Small intestine (tissue), 7 donors: Measurements from ENCODE around the gene KRTAP1-5. TPM values are rescaled to one million over a fixed set of nuclear protein-coding genes. Genes with fewer than 3 reads are reported as not detected.
"Not testable (repeated sequence)": the region's sequence is repeated elsewhere in the genome, so short reads cannot be mapped to it uniquely, and the experiment has no call there.

ENCODE experiments used
- DNase-seq, 2 donors: peaks; one replicate each; pipeline versions ENCODE4 v3.0.0 to v3.0.0-alpha.2; 2013
- FAIRE-seq: peaks from 2 replicates; lab custom pipeline; 2012; peaks lifted over from hg19 to GRCh38; lab: Jason Lieb, UNC
- H3K27ac ChIP-seq, 3 donors: one replicate each; pipeline ENCODE4 v1.5.1; 2013; ENCODE audit warnings: low read length in 2 of 3, mild to moderate bottlenecking in 2 of 3, control low read depth in 1 of 3, inconsistent platforms in 1 of 3, low read depth in 1 of 3, moderate library complexity in 1 of 3
- H3K27me3 ChIP-seq, 3 donors: one replicate each; pipeline ENCODE4 v1.6.1; 2013; ENCODE audit warnings: low read length in 3 of 3, inconsistent platforms in 1 of 3; ENCODE audit not compliant: control insufficient read depth in 3 of 3, insufficient read depth in 3 of 3
- H3K36me3 ChIP-seq, 3 donors: one replicate each; pipeline ENCODE4 v1.6.1; 2013; ENCODE audit warnings: low read length in 3 of 3, inconsistent platforms in 1 of 3, low read depth in 1 of 3, mild to moderate bottlenecking in 1 of 3, moderate library complexity in 1 of 3; ENCODE audit not compliant: control insufficient read depth in 3 of 3, insufficient read depth in 2 of 3
- H3K4me1 ChIP-seq, 3 donors: one replicate each; pipeline ENCODE4 v1.6.1; 2013; ENCODE audit warnings: low read length in 2 of 3, inconsistent platforms in 1 of 3, low read depth in 1 of 3, mild to moderate bottlenecking in 1 of 3, moderate library complexity in 1 of 3; ENCODE audit not compliant: control insufficient read depth in 3 of 3, insufficient read depth in 2 of 3
- H3K4me3 ChIP-seq, 3 donors: one replicate each; pipeline ENCODE4 v1.5.1; 2013; ENCODE audit warnings: low read length in 3 of 3, control low read depth in 1 of 3, inconsistent platforms in 1 of 3, low read depth in 1 of 3, mild to moderate bottlenecking in 1 of 3, moderate library complexity in 1 of 3
- H3K9me3 ChIP-seq, 2 donors: one replicate each; pipeline ENCODE4 v1.6.1; 2013; ENCODE audit warnings: low read depth in 1 of 2, low read length in 1 of 2; ENCODE audit not compliant: control insufficient read depth in 2 of 2, insufficient read depth in 1 of 2
- WGBS, 3 donors: extraction: QIAGEN DNeasy Blood & Tissue Kit; methylation state at CpG; one replicate each; pipeline ENCODE4 v1.1.7; 2013; 5-methylcytosine and 5-hydroxymethylcytosine counted together
- polyA plus RNA-seq, 4 donors: library from polyadenylated mRNA; stranded (reverse) in 3 of 4; unstranded in 1 of 4; fragments of 200-250 nt in 3 of 4; fragments of 120-200 nt in 1 of 4; gene quantifications; one replicate each; pipeline versions ENCODE4 v1.2.1 to v1.2.3, GENCODE V29; 2013
- donor health status: healthy with polysubstance abuse.
- donor health status: control.
- donor health status: control.
- donor health status: Bipolar disorder and iron deficiency.
- donor health status: healthy.

The KRTAP1-5 gene
- polyA plus RNA-seq, 4 donors = 0.04 TPM; not detected in 3

GRCh38 chr17:41065016-41065689 is 38.1 kb upstream of the KRTAP1-5 start:
- H3K27me3 ChIP-seq, H3K4me1 ChIP-seq, H3K9me3 ChIP-seq, DNase-seq, H3K36me3 ChIP-seq, H3K27ac ChIP-seq, FAIRE-seq, H3K4me3 ChIP-seq: not testable (repeated sequence)
- WGBS, 3 donors = 56 to 70% (median 59%) methylated on average over 7 of the region's 16 CpGs

DNA sequence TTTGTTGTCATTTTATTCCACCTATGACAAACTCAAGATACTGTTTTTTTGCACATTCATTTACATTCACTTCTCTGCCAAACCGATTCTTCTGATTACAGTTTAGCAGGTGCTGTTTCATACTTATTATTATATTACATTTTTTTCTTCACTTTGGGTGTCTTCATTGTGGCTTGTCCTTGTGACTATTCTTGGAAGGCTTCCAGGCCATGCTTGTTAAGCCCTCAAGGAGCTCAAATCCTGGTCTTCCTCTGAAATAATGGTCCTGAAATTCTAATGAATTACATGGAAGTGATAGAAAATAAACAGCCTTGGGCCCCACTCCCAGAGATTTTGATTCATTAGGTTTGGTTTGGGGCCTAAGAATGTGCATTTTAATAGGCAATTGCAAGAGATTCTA is 37.3 kb upstream of the KRTAP1-5 start:
- WGBS, 3 donors = 46 to 79% (median 46%) methylated on average over 1 of the region's 1 CpG
- no peak overlapping the region for H3K4me3 ChIP-seq
- FAIRE-seq = no peak
- peaks cover 0 to 13% (median 2%) of the 10 kb centered on the region in 3 donors for H3K27me3 ChIP-seq
- no peak overlapping the region for H3K27ac ChIP-seq
- DNase-seq = no peak
- no peaks in the 10 kb centered on the region for H3K36me3 ChIP-seq
- H3K4me1 ChIP-seq = no peaks in the 10 kb centered on the region
- no peaks in the 10 kb centered on the region for H3K9me3 ChIP-seq

DNA sequence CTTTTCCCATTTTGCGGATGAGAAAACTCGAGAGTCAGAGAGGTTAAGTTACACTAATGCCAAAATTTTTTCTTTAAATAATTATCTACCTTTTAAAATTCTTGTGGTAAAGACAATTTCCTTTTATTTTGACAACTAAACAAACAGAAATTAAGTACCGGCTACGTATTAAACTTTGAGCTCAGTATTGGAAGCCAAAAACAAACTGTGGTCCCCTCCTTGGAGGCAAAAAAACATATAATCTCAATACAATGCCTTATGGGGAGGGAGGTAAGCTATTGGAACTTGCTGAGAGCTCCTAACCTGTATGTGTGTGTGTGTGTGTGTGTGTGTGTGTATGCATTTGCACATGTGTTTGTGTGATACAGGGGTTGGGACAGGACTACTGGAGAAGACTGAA is 36.4 kb upstream of the KRTAP1-5 start:
- Histone ChIP-seq H3K27ac (no peak overlapping the region), H3K4me1 (no peaks in the 10 kb centered on the region), H3K27me3 (peaks cover 0 to 17% (median 4%) of the 10 kb centered on the region in 3 donors), H3K36me3 (no peaks in the 10 kb centered on the region), H3K9me3 (no peaks in the 10 kb centered on the region), H3K4me3 (no peak overlapping the region)
- FAIRE-seq = no peak
- DNase-seq = no peak
- 53 to 65% (median 65%) methylated on average over 4 of the region's 4 CpGs for WGBS, 3 donors

DNA sequence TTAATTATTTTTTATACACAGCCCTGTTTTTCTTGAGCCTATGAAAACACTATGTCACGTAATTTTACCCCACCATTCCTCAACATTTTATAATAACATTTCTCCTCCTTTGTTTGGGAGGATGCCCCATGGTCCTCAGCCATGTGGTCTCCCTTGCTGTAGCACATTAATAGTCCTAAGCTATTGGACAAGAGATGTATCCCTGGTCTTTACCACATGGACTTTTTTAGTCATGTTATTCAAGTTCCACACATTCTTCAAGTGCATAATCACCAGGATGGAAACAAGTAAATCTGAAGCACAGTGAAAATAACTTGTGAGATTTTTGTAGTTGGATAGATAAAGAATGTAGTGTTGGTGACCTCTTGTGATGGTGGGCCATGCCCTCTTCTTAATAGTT is 35.0 kb upstream of the KRTAP1-5 start:
- Histone ChIP-seq H3K36me3 (no peaks in the 10 kb centered on the region), H3K27ac (no peak overlapping the region), H3K4me1 (no peaks in the 10 kb centered on the region), H3K9me3 (no peaks in the 10 kb centered on the region), H3K4me3 (no peak overlapping the region), H3K27me3 (peaks cover 0 to 18% (median 4%) of the 10 kb centered on the region in 3 donors)
- DNase-seq (no peak), FAIRE-seq (no peak)
- WGBS, 3 donors = 55 to 80% (median 77%) methylated on average over 1 of the region's 1 CpG

- FAIRE-seq = no peak
- H3K27ac ChIP-seq = no peak within 1 kb of the TSS
These were observed 33.1 kb upstream of the KRTAP1-5 start, which contains the start of gene KRTAP2-3 for GRCh38 chr17:41060052-41060604. TSS of gene KRTAP2-3 (minus strand) at chr17:41060114. CDS start at chr17:41060050, 64 bp downstream.

DNA sequence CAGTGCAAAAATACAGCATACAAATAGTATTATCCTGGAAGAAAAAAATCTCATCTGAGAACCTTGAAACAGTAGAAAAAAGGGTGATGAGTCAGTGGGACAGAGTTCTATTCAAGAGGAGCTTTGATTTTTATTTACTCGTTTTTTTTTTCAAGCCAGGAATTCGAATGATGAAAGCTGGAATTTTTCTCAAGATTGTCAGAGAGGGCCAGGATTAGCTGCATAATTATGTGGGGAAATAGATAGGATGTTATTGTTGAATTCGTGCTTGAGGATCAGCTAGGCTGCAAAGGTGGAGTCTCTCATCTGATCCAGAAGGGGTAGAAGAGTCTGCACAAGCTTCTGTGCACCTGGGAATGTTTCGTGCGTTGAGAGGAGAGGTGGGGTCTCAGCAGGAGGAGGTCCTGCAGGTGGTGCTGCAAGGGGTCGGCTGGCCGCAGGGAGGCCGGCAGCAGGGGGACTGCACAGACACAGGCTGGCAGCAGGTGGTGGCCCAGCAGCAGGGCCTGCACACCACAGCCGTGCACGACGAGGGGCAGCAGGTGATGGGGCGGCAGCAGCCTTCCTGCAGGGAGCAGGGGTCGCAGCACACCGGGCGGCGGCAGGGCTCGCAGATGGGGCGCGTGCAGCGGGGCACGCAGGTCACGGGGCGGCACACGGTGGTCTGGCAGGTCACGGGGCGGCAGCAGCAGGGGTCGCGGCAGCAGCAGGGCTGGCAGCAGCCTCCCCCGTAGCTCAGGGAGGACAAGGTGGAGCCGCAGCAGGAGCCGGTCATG is 32.5 kb upstream of the KRTAP1-5 start:
- not testable (repeated sequence) for H3K27ac ChIP-seq, H3K4me1 ChIP-seq, H3K9me3 ChIP-seq, DNase-seq, FAIRE-seq, H3K4me3 ChIP-seq, H3K36me3 ChIP-seq
- WGBS, 3 donors = 24 to 28% (median 25%) methylated on average over 10 to 12 of the region's 31 CpGs
- H3K27me3 ChIP-seq = peaks cover 0 to 12% (median 4%) of the 10 kb centered on the region in 3 donors

More at GRCh38 chr17:41060052-41060604, 33.1 kb upstream of the KRTAP1-5 start, which contains the start of gene KRTAP2-3:
- Histone ChIP-seq H3K4me1 (no peaks in the 10 kb centered on the region), H3K36me3 (no peaks in the 10 kb centered on the region), H3K4me3 (no peak within 1 kb of the TSS), H3K27me3 (peaks cover 0 to 12% (median 4%) of the 10 kb centered on the region in 3 donors), H3K9me3 (no peaks in the 10 kb centered on the region)
- WGBS, 3 donors = 61 to 65% (median 62%) methylated on average over 6 of the region's 6 CpGs
- DNase-seq = no peak

DNA sequence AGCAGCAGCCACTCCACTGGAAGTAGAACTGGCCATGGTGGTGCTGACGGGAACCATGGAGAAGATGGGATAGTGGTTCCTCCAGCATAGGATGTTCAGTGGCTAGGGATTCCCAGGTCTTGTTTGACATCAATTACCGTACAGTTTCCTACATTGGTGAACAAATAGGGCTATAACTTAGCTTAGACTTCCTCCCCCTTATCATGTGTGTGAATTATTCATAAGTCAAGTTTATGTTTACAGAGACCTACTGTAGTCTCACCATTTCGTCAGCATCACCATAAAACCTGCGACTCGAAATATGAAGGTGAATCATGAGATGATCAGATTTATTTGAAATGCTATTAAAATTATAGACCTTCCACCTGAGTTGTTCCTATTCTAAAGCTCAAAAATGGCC is 31.7 kb upstream of the KRTAP1-5 start:
- DNase-seq = no peak
- H3K36me3 ChIP-seq = no peaks in the 10 kb centered on the region
- H3K9me3 ChIP-seq = no peaks in the 10 kb centered on the region
- no peaks in the 10 kb centered on the region for H3K4me1 ChIP-seq
- H3K4me3 ChIP-seq = no peak overlapping the region
- no peak overlapping the region for H3K27ac ChIP-seq
- peaks cover 0 to 12% (median 4%) of the 10 kb centered on the region in 3 donors for H3K27me3 ChIP-seq
- 67 to 86% (median 75%) methylated on average over 5 of the region's 5 CpGs for WGBS, 3 donors
- FAIRE-seq = no peak

GRCh38 chr17:41057547-41057946 is 30.5 kb upstream of the KRTAP1-5 start:
- FAIRE-seq (no peak), DNase-seq (no peak)
- H3K27ac ChIP-seq = no peak overlapping the region
- H3K27me3 ChIP-seq = peaks cover 0 to 12% (median 4%) of the 10 kb centered on the region in 3 donors
- 93 to 100% (median 96%) methylated on average over 1 of the region's 1 CpG for WGBS, 3 donors
- H3K36me3 ChIP-seq = no peaks in the 10 kb centered on the region
- H3K9me3 ChIP-seq = no peaks in the 10 kb centered on the region
- H3K4me3 ChIP-seq = no peak overlapping the region
- H3K4me1 ChIP-seq = no peaks in the 10 kb centered on the region
